Measurements from ENCODE around the gene RAPGEF3.

RAPGEF3 gene

GRCh38 chr12:47799357-47799955 is 40.8 kb upstream of the RAPGEF3 start:
- peaks cover 4% of the 10 kb centered on the region for H3K36me3 ChIP-seq (ENCODE audit: control insufficient read depth, insufficient read depth, low read length)
- no peak for DNase-seq (ENCODE audit: extremely low read depth, insufficient read length)
- H3K27me3 ChIP-seq (replicated peaks; ENCODE audit: control insufficient read depth, insufficient read depth, low read length): no peaks in the 10 kb centered on the region
- TF ChIP-seq, protein P1, sequence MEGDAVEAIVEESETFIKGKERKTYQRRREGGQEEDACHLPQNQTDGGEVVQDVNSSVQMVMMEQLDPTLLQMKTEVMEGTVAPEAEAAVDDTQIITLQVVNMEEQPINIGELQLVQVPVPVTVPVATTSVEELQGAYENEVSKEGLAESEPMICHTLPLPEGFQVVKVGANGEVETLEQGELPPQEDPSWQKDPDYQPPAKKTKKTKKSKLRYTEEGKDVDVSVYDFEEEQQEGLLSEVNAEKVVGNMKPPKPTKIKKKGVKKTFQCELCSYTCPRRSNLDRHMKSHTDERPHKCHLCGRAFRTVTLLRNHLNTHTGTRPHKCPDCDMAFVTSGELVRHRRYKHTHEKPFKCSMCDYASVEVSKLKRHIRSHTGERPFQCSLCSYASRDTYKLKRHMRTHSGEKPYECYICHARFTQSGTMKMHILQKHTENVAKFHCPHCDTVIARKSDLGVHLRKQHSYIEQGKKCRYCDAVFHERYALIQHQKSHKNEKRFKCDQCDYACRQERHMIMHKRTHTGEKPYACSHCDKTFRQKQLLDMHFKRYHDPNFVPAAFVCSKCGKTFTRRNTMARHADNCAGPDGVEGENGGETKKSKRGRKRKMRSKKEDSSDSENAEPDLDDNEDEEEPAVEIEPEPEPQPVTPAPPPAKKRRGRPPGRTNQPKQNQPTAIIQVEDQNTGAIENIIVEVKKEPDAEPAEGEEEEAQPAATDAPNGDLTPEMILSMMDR (IDR thresholded peaks at IDR 0.05; ENCODE audit: insufficient read depth, low read length, poor library complexity, severe bottlenecking): no peak
- H3K4me3 ChIP-seq (replicated peaks; ENCODE audit: low read depth, low read length): no peak overlapping the region

GRCh38 chr12:47798382-47798948 is 39.8 kb upstream of the RAPGEF3 start:
- peaks cover 9% of the 10 kb centered on the region for H3K36me3 ChIP-seq (ENCODE audit: control insufficient read depth, insufficient read depth, low read length)
- no peak for DNase-seq (ENCODE audit: extremely low read depth, insufficient read length)
- TF ChIP-seq, protein P1 (IDR thresholded peaks at IDR 0.05; ENCODE audit: insufficient read depth, low read length, poor library complexity, severe bottlenecking): no peak
- H3K4me3 ChIP-seq (replicated peaks; ENCODE audit: low read depth, low read length): no peak overlapping the region
- no peaks in the 10 kb centered on the region for H3K27me3 ChIP-seq (replicated peaks; ENCODE audit: control insufficient read depth, insufficient read depth, low read length)

- Histone ChIP-seq H3K36me3 (ENCODE audit: control insufficient read depth, insufficient read depth, low read length) (peaks cover 11% of the 10 kb centered on the region), H3K27me3 (replicated peaks; ENCODE audit: control insufficient read depth, insufficient read depth, low read length) (no peaks in the 10 kb centered on the region), H3K4me3 (replicated peaks; ENCODE audit: low read depth, low read length) (no peak overlapping the region)
- no peak for DNase-seq (ENCODE audit: extremely low read depth, insufficient read length)
- TF ChIP-seq, protein P1 (IDR thresholded peaks at IDR 0.05; ENCODE audit: insufficient read depth, low read length, poor library complexity, severe bottlenecking): peak; percentile 76
Measured at GRCh38 chr12:47797441-47797840, 38.8 kb upstream of the RAPGEF3 start.

- no peak overlapping the region for H3K4me3 ChIP-seq (replicated peaks; ENCODE audit: low read depth, low read length)
- peaks cover 16% of the 10 kb centered on the region for H3K36me3 ChIP-seq (ENCODE audit: control insufficient read depth, insufficient read depth, low read length)
- TF ChIP-seq, protein P1 (IDR thresholded peaks at IDR 0.05; ENCODE audit: insufficient read depth, low read length, poor library complexity, severe bottlenecking): no peak
Measured at GRCh38 chr12:47795814-47796411, 37.2 kb upstream of the RAPGEF3 start.

GRCh38 chr12:47795121-47795813 is 36.6 kb upstream of the RAPGEF3 start:
- no peaks in the 10 kb centered on the region for H3K27me3 ChIP-seq (replicated peaks; ENCODE audit: control insufficient read depth, insufficient read depth, low read length)
- TF ChIP-seq, protein P1 (IDR thresholded peaks at IDR 0.05; ENCODE audit: insufficient read depth, low read length, poor library complexity, severe bottlenecking): no peak
- DNase-seq (ENCODE audit: extremely low read depth, insufficient read length): no peak
- no peak overlapping the region for H3K4me3 ChIP-seq (replicated peaks; ENCODE audit: low read depth, low read length)
- H3K36me3 ChIP-seq (ENCODE audit: control insufficient read depth, insufficient read depth, low read length): peaks cover 19% of the 10 kb centered on the region

More at GRCh38 chr12:47795814-47796411, 37.2 kb upstream of the RAPGEF3 start:
- no peak for DNase-seq (ENCODE audit: extremely low read depth, insufficient read length)
- H3K27me3 ChIP-seq (replicated peaks; ENCODE audit: control insufficient read depth, insufficient read depth, low read length): no peaks in the 10 kb centered on the region
